Measurements from ENCODE around the gene LRP2. TPM values are rescaled to one million over a fixed set of nuclear protein-coding genes. Genes with fewer than 3 reads are reported as not detected.

Gene LRP2
- total and polyA plus RNA-seq, 4 donors, result 0.19 to 5.7 (median 0.40) TPM

DNA sequence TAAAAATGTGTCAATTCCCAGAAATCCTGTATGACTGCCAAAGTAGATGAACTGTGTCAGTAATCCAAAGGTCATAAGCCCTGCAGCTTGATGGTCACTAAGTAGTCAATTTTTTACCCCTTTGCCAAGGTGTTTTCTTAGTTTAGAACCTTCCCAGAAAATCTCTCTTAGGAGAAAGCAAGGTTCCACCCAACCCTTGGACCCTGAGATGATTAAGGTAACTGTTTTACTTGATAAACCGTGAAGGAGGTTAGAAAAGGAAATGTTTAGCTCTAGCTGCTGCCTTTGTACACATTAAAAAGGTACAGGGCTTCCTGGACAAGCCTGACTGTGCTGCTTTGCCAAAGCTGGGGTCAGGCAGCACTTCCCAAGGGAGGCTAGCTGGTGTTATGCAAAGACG is 24.4 kb upstream of the LRP2 start:
- 20% methylated on average over 2 of the region's 2 CpGs for WGBS
- Histone ChIP-seq H3K9me3 (ENCODE audit: control insufficient read depth in 4 of 4, low read length in 3 of 4) (no peaks in the 10 kb centered on the region), H3K27me3 (ENCODE audit: control insufficient read depth in 4 of 4, insufficient read depth in 4 of 4, low read length in 3 of 4) (no peaks in the 10 kb centered on the region), H3K9ac (ENCODE audit: low read depth in 1 of 2, low read length in 2 of 2) (no peak overlapping the region), H3K36me3 (ENCODE audit: control insufficient read depth in 4 of 4, insufficient read depth in 3 of 4, low read depth in 1 of 4, low read length in 3 of 4) (no peaks in the 10 kb centered on the region), H3K4me3 (ENCODE audit: low read depth in 1 of 3, low read length in 3 of 3) (no peak overlapping the region), H3K4me1 (ENCODE audit: control insufficient read depth in 4 of 4, insufficient read depth in 4 of 4, low read length in 3 of 4) (peaks cover 0 to 14% (median 10%) of the 10 kb centered on the region in 4 donors), H3K27ac (ENCODE audit: low read depth in 1 of 2, low read length in 2 of 2) (peak overlapping the region; percentile 70 to 81)
- TF ChIP-seq, protein P1, sequence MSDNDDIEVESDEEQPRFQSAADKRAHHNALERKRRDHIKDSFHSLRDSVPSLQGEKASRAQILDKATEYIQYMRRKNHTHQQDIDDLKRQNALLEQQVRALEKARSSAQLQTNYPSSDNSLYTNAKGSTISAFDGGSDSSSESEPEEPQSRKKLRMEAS (IDR thresholded peaks at IDR 0.05), result peak; percentile 58
- TF ChIP-seq FOXA2 (IDR thresholded peaks at IDR 0.05) (no peak), JUND (IDR thresholded peaks at IDR 0.05) (peak; percentile 20 to 30), YY1 (IDR thresholded peaks at IDR 0.05) (peak; percentile 28), TAF1 (conservative IDR thresholded peaks at IDR 0.05) (no peak), RXRA (IDR thresholded peaks at IDR 0.05) (peak; percentile 83 to 86), HNF4A (conservative IDR thresholded peaks at IDR 0.05) (peak; percentile 94 to 96), RAD21 (IDR thresholded peaks at IDR 0.05) (no peak), HNF4G (IDR thresholded peaks at IDR 0.05) (peak; percentile 90), SP1 (IDR thresholded peaks at IDR 0.05) (peak; percentile 98), NR2F2 (IDR thresholded peaks at IDR 0.05) (peak; percentile 43), EGR1 (IDR thresholded peaks at IDR 0.05; ENCODE audit: low read depth in 2 of 2) (peak in 1 of 2 donors; percentile 34), GABPA (IDR thresholded peaks at IDR 0.05 in 1 of 2, conservative IDR thresholded peaks at IDR 0.05 in 1 of 2) (no peak), FOXA1 (IDR thresholded peaks at IDR 0.05) (no peak)
- TF ChIP-seq, protein P2, sequence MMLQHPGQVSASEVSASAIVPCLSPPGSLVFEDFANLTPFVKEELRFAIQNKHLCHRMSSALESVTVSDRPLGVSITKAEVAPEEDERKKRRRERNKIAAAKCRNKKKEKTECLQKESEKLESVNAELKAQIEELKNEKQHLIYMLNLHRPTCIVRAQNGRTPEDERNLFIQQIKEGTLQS (IDR thresholded peaks at IDR 0.05), result no peak
- TF ChIP-seq, protein P3, sequence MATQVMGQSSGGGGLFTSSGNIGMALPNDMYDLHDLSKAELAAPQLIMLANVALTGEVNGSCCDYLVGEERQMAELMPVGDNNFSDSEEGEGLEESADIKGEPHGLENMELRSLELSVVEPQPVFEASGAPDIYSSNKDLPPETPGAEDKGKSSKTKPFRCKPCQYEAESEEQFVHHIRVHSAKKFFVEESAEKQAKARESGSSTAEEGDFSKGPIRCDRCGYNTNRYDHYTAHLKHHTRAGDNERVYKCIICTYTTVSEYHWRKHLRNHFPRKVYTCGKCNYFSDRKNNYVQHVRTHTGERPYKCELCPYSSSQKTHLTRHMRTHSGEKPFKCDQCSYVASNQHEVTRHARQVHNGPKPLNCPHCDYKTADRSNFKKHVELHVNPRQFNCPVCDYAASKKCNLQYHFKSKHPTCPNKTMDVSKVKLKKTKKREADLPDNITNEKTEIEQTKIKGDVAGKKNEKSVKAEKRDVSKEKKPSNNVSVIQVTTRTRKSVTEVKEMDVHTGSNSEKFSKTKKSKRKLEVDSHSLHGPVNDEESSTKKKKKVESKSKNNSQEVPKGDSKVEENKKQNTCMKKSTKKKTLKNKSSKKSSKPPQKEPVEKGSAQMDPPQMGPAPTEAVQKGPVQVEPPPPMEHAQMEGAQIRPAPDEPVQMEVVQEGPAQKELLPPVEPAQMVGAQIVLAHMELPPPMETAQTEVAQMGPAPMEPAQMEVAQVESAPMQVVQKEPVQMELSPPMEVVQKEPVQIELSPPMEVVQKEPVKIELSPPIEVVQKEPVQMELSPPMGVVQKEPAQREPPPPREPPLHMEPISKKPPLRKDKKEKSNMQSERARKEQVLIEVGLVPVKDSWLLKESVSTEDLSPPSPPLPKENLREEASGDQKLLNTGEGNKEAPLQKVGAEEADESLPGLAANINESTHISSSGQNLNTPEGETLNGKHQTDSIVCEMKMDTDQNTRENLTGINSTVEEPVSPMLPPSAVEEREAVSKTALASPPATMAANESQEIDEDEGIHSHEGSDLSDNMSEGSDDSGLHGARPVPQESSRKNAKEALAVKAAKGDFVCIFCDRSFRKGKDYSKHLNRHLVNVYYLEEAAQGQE (IDR thresholded peaks at IDR 0.05), result peak; percentile 46
- TF ChIP-seq, protein P4, sequence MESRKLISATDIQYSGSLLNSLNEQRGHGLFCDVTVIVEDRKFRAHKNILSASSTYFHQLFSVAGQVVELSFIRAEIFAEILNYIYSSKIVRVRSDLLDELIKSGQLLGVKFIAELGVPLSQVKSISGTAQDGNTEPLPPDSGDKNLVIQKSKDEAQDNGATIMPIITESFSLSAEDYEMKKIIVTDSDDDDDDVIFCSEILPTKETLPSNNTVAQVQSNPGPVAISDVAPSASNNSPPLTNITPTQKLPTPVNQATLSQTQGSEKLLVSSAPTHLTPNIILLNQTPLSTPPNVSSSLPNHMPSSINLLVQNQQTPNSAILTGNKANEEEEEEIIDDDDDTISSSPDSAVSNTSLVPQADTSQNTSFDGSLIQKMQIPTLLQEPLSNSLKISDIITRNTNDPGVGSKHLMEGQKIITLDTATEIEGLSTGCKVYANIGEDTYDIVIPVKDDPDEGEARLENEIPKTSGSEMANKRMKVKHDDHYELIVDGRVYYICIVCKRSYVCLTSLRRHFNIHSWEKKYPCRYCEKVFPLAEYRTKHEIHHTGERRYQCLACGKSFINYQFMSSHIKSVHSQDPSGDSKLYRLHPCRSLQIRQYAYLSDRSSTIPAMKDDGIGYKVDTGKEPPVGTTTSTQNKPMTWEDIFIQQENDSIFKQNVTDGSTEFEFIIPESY (IDR thresholded peaks at IDR 0.05), result peak; percentile 50
- TF ChIP-seq, protein P5, sequence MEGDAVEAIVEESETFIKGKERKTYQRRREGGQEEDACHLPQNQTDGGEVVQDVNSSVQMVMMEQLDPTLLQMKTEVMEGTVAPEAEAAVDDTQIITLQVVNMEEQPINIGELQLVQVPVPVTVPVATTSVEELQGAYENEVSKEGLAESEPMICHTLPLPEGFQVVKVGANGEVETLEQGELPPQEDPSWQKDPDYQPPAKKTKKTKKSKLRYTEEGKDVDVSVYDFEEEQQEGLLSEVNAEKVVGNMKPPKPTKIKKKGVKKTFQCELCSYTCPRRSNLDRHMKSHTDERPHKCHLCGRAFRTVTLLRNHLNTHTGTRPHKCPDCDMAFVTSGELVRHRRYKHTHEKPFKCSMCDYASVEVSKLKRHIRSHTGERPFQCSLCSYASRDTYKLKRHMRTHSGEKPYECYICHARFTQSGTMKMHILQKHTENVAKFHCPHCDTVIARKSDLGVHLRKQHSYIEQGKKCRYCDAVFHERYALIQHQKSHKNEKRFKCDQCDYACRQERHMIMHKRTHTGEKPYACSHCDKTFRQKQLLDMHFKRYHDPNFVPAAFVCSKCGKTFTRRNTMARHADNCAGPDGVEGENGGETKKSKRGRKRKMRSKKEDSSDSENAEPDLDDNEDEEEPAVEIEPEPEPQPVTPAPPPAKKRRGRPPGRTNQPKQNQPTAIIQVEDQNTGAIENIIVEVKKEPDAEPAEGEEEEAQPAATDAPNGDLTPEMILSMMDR (IDR thresholded peaks at IDR 0.05; ENCODE audit: low read depth, low read length, missing input control), result no peak
- no peak for DNase-seq (ENCODE audit: low spot score)

Measured in liver (tissue), 9 donors.